ENCODE data around the gene ATPAF1.

ATPAF1 gene

GRCh38 chr1:46599059-46599970 lies 68.8 kb downstream of the ATPAF1 start:
- no peak for TF ChIP-seq POU2F2 (IDR thresholded peaks at IDR 0.05; ENCODE audit: low read depth, low read length)
- TF ChIP-seq POLR2AphosphoS5 (IDR thresholded peaks at IDR 0.05; ENCODE audit: low read depth, low read length) = no peak
- no peak for TF ChIP-seq TAF1 (IDR thresholded peaks at IDR 0.05; ENCODE audit: low read depth, low read length)
- no peak for TF ChIP-seq PAX5 (IDR thresholded peaks at IDR 0.05; ENCODE audit: insufficient read depth, low read length, severe bottlenecking)
- TF ChIP-seq SPI1 (IDR thresholded peaks at IDR 0.05; ENCODE audit: low read depth, low read length) = no peak
- TF ChIP-seq POLR2A (IDR thresholded peaks at IDR 0.05; ENCODE audit: low read depth, low read length) = no peak
- FAIRE-seq (no peak), DNase-seq (ENCODE audit: insufficient read length, low spot score) (no peak)

GRCh38 chr1:46596846-46597245 lies 71.3 kb downstream of the ATPAF1 start:
- FAIRE-seq (no peak), DNase-seq (ENCODE audit: insufficient read length, low spot score) (no peak)
- TF ChIP-seq POU2F2 (IDR thresholded peaks at IDR 0.05; ENCODE audit: low read depth, low read length) = no peak
- no peak for TF ChIP-seq PAX5 (IDR thresholded peaks at IDR 0.05; ENCODE audit: insufficient read depth, low read length, severe bottlenecking)
- no peak for TF ChIP-seq POLR2A (IDR thresholded peaks at IDR 0.05; ENCODE audit: low read depth, low read length)
- no peak for TF ChIP-seq POLR2AphosphoS5 (IDR thresholded peaks at IDR 0.05; ENCODE audit: low read depth, low read length)
- no peak for TF ChIP-seq TAF1 (IDR thresholded peaks at IDR 0.05; ENCODE audit: low read depth, low read length)
- no peak for TF ChIP-seq SPI1 (IDR thresholded peaks at IDR 0.05; ENCODE audit: low read depth, low read length)

GRCh38 chr1:46596036-46596435 lies 72.1 kb downstream of the ATPAF1 start:
- TF ChIP-seq SPI1 (IDR thresholded peaks at IDR 0.05; ENCODE audit: low read depth, low read length) (no peak), TAF1 (IDR thresholded peaks at IDR 0.05; ENCODE audit: low read depth, low read length) (no peak), PAX5 (IDR thresholded peaks at IDR 0.05; ENCODE audit: insufficient read depth, low read length, severe bottlenecking) (no peak), POU2F2 (IDR thresholded peaks at IDR 0.05; ENCODE audit: low read depth, low read length) (no peak), POLR2A (IDR thresholded peaks at IDR 0.05; ENCODE audit: low read depth, low read length) (no peak), POLR2AphosphoS5 (IDR thresholded peaks at IDR 0.05; ENCODE audit: low read depth, low read length) (no peak)
- FAIRE-seq (no peak), DNase-seq (ENCODE audit: insufficient read length, low spot score) (no peak)

GRCh38 chr1:46595127-46595526 lies 73.0 kb downstream of the ATPAF1 start:
- no peak for DNase-seq (ENCODE audit: insufficient read length, low spot score)

GRCh38 chr1:46594063-46594462 lies 74.1 kb downstream of the ATPAF1 start:
- TF ChIP-seq POLR2AphosphoS5 (IDR thresholded peaks at IDR 0.05; ENCODE audit: low read depth, low read length) (no peak), POLR2A (IDR thresholded peaks at IDR 0.05; ENCODE audit: low read depth, low read length) (no peak), SPI1 (IDR thresholded peaks at IDR 0.05; ENCODE audit: low read depth, low read length) (no peak), POU2F2 (IDR thresholded peaks at IDR 0.05; ENCODE audit: low read depth, low read length) (no peak), TAF1 (IDR thresholded peaks at IDR 0.05; ENCODE audit: low read depth, low read length) (no peak), PAX5 (IDR thresholded peaks at IDR 0.05; ENCODE audit: insufficient read depth, low read length, severe bottlenecking) (no peak)
- no peak for DNase-seq (ENCODE audit: insufficient read length, low spot score)
- FAIRE-seq = no peak

More at GRCh38 chr1:46595127-46595526, 73.0 kb downstream of the ATPAF1 start:
- no peak for TF ChIP-seq TAF1 (IDR thresholded peaks at IDR 0.05; ENCODE audit: low read depth, low read length)
- TF ChIP-seq POLR2A (IDR thresholded peaks at IDR 0.05; ENCODE audit: low read depth, low read length) = no peak
- TF ChIP-seq SPI1 (IDR thresholded peaks at IDR 0.05; ENCODE audit: low read depth, low read length) = no peak
- TF ChIP-seq PAX5 (IDR thresholded peaks at IDR 0.05; ENCODE audit: insufficient read depth, low read length, severe bottlenecking) = no peak
- no peak for TF ChIP-seq POU2F2 (IDR thresholded peaks at IDR 0.05; ENCODE audit: low read depth, low read length)
- TF ChIP-seq POLR2AphosphoS5 (IDR thresholded peaks at IDR 0.05; ENCODE audit: low read depth, low read length) = no peak
- FAIRE-seq = no peak

GRCh38 chr1:46592823-46593222 lies 75.3 kb downstream of the ATPAF1 start:
- DNase-seq (ENCODE audit: insufficient read length, low spot score) = no peak
- TF ChIP-seq POU2F2 (IDR thresholded peaks at IDR 0.05; ENCODE audit: low read depth, low read length) = no peak
- no peak for TF ChIP-seq PAX5 (IDR thresholded peaks at IDR 0.05; ENCODE audit: insufficient read depth, low read length, severe bottlenecking)
- TF ChIP-seq POLR2A (IDR thresholded peaks at IDR 0.05; ENCODE audit: low read depth, low read length) = no peak
- TF ChIP-seq SPI1 (IDR thresholded peaks at IDR 0.05; ENCODE audit: low read depth, low read length) = no peak
- TF ChIP-seq POLR2AphosphoS5 (IDR thresholded peaks at IDR 0.05; ENCODE audit: low read depth, low read length) = no peak
- no peak for TF ChIP-seq TAF1 (IDR thresholded peaks at IDR 0.05; ENCODE audit: low read depth, low read length)
- FAIRE-seq = no peak

GRCh38 chr1:46589529-46589928 lies 78.6 kb downstream of the ATPAF1 start:
- no peak for FAIRE-seq
- DNase-seq (ENCODE audit: insufficient read length, low spot score) = no peak
- TF ChIP-seq PAX5 (IDR thresholded peaks at IDR 0.05; ENCODE audit: insufficient read depth, low read length, severe bottlenecking) (no peak), POLR2A (IDR thresholded peaks at IDR 0.05; ENCODE audit: low read depth, low read length) (no peak), TAF1 (IDR thresholded peaks at IDR 0.05; ENCODE audit: low read depth, low read length) (no peak), SPI1 (IDR thresholded peaks at IDR 0.05; ENCODE audit: low read depth, low read length) (no peak), POLR2AphosphoS5 (IDR thresholded peaks at IDR 0.05; ENCODE audit: low read depth, low read length) (no peak), POU2F2 (IDR thresholded peaks at IDR 0.05; ENCODE audit: low read depth, low read length) (no peak)

GRCh38 chr1:46587069-46587468 lies 81.1 kb downstream of the ATPAF1 start:
- DNase-seq (ENCODE audit: insufficient read length, low spot score) (no peak), FAIRE-seq (no peak)
- no peak for TF ChIP-seq SPI1 (IDR thresholded peaks at IDR 0.05; ENCODE audit: low read depth, low read length)
- no peak for TF ChIP-seq POLR2AphosphoS5 (IDR thresholded peaks at IDR 0.05; ENCODE audit: low read depth, low read length)
- no peak for TF ChIP-seq POU2F2 (IDR thresholded peaks at IDR 0.05; ENCODE audit: low read depth, low read length)
- TF ChIP-seq POLR2A (IDR thresholded peaks at IDR 0.05; ENCODE audit: low read depth, low read length) = no peak

GRCh38 chr1:46585312-46585938 lies 82.7 kb downstream of the ATPAF1 start:
- no peak for TF ChIP-seq PAX5 (IDR thresholded peaks at IDR 0.05; ENCODE audit: insufficient read depth, low read length, severe bottlenecking)
- TF ChIP-seq TAF1 (IDR thresholded peaks at IDR 0.05; ENCODE audit: low read depth, low read length) = no peak
- TF ChIP-seq POU2F2 (IDR thresholded peaks at IDR 0.05; ENCODE audit: low read depth, low read length) = no peak
- no peak for TF ChIP-seq SPI1 (IDR thresholded peaks at IDR 0.05; ENCODE audit: low read depth, low read length)
- no peak for TF ChIP-seq POLR2AphosphoS5 (IDR thresholded peaks at IDR 0.05; ENCODE audit: low read depth, low read length)
- TF ChIP-seq POLR2A (IDR thresholded peaks at IDR 0.05; ENCODE audit: low read depth, low read length) = no peak
- no peak for FAIRE-seq
- DNase-seq (ENCODE audit: insufficient read length, low spot score) = no peak

Measured in GM12891 (cell line).